NCI-H1048 (cell line): ENCODE data around the gene TSSK6.
"Not testable (repeated sequence)": the region's sequence is repeated elsewhere in the genome, so short reads cannot be mapped to it uniquely, and the experiment has no call there.

Experiments
- DNase-seq: peaks from one replicate; lab custom pipeline; 2025; lab: John Stamatoyannopoulos, UW

The TSSK6 gene

GRCh38 chr19:19487950-19488874 lies 27.1 kb downstream of the TSSK6 start:
- DNase-seq: no peak

- DNase-seq: no peak
Observed at GRCh38 chr19:19487077-19487949, 28.0 kb downstream of the TSSK6 start.

- DNase-seq: no peak
Observed at GRCh38 chr19:19486343-19487076, 28.8 kb downstream of the TSSK6 start.

- DNase-seq: no peak
Observed at GRCh38 chr19:19485998-19486290, 29.4 kb downstream of the TSSK6 start.

- DNase-seq: no peak
Observed at GRCh38 chr19:19485161-19485997, 30.0 kb downstream of the TSSK6 start.

GRCh38 chr19:19482809-19483596 lies 32.3 kb downstream of the TSSK6 start:
- DNase-seq: no peak

- no peak for DNase-seq
Observed at GRCh38 chr19:19480688-19481087, 34.7 kb downstream of the TSSK6 start.

- DNase-seq: no peak
Observed at GRCh38 chr19:19477705-19478383, 37.5 kb downstream of the TSSK6 start.

GRCh38 chr19:19475849-19476828 lies 39.2 kb downstream of the TSSK6 start:
- no peak for DNase-seq

GRCh38 chr19:19475015-19475765 lies 40.2 kb downstream of the TSSK6 start:
- DNase-seq: no peak

GRCh38 chr19:19472106-19472505 lies 43.2 kb downstream of the TSSK6 start:
- DNase-seq: not testable (repeated sequence)

- DNase-seq: no peak
Observed at GRCh38 chr19:19471682-19472081, 43.7 kb downstream of the TSSK6 start.

- no peak for DNase-seq
Observed at GRCh38 chr19:19470579-19470978, 44.8 kb downstream of the TSSK6 start.

- DNase-seq: no peak
Observed at GRCh38 chr19:19468424-19469050, 46.8 kb downstream of the TSSK6 start.

GRCh38 chr19:19466201-19466600 lies 49.1 kb downstream of the TSSK6 start:
- no peak for DNase-seq

GRCh38 chr19:19465436-19466070 lies 49.8 kb downstream of the TSSK6 start:
- no peak for DNase-seq
